H1 (cell line): Measurements from ENCODE around the gene LMNA. TPM values are rescaled to one million over a fixed set of nuclear protein-coding genes. Genes with fewer than 3 reads are reported as not detected.
A peak's percentile ranks its signal among the peaks of the same experiment; 100 is the strongest.

Source experiments
- CTCF ChIA-PET: fragments of 300-600 bp; sonication (Branson Sonifier 250); formaldehyde crosslinking; loops from one replicate; lab custom pipeline; 2021; ENCODE audit not compliant: partially characterized antibody; lab: Charles Lee
- POLR2A ChIA-PET: fragments of 300-600 bp; sonication (Branson Sonifier 250); formaldehyde crosslinking; loops from one replicate; lab custom pipeline; 2021; ENCODE audit warnings: inconsistent platforms; ENCODE audit not compliant: partially characterized antibody; lab: Charles Lee
- DNase-seq, 2 experiments: peaks; one replicate each; pipeline versions ENCODE4 v3.0.0 to v3.0.0-alpha.2; 2010 to 2022; ENCODE audit warnings: low spot score in 2 of 2, low read depth in 1 of 2, mixed read lengths in 1 of 2
- FAIRE-seq: peaks from 2 replicates; lab custom pipeline; 2011; peaks lifted over from hg19 to GRCh38; lab: Jason Lieb, UNC
- H2AFZ ChIP-seq: 2 replicates; pipeline ENCODE4 v1.8.1; 2012; ENCODE audit warnings: low read length, inconsistent platforms
- H2AK5ac ChIP-seq: 2 replicates; pipeline ENCODE4 v1.6.1; 2013; ENCODE audit warnings: low read depth, low read length
- H2BK120ac ChIP-seq: replicated peaks from 2 replicates; pipeline ENCODE3; 2013; ENCODE audit warnings: low read depth, low read length, inconsistent platforms
- H2BK12ac ChIP-seq: 2 replicates; pipeline ENCODE4 v1.6.1; 2013; ENCODE audit warnings: low read depth, low read length
- H2BK15ac ChIP-seq: 2 replicates; pipeline ENCODE4 v1.6.1; 2013; ENCODE audit warnings: low read length
- H2BK20ac ChIP-seq: 2 replicates; pipeline ENCODE4 v1.6.1; 2013; ENCODE audit warnings: low read length
- H2BK5ac ChIP-seq: 2 replicates; pipeline ENCODE4 v1.6.1; 2013; ENCODE audit warnings: low read depth, low read length
- H3K14ac ChIP-seq: 2 replicates; pipeline ENCODE4 v1.6.1; 2013; ENCODE audit warnings: inconsistent platforms; ENCODE audit not compliant: insufficient read length
- H3K18ac ChIP-seq: 2 replicates; pipeline ENCODE4 v1.6.1; 2013; ENCODE audit warnings: low read length; ENCODE audit errors: extremely low read depth
- H3K23ac ChIP-seq: 2 replicates; pipeline ENCODE4 v1.6.1; 2013; ENCODE audit warnings: inconsistent platforms; ENCODE audit not compliant: insufficient read length
- H3K23me2 ChIP-seq: 2 replicates; pipeline ENCODE4 v1.6.1; 2013; ENCODE audit warnings: low read depth, low read length
- H3K27ac ChIP-seq: 2 replicates; pipeline ENCODE4 v1.6.1; 2011; ENCODE audit warnings: low read depth, low read length, inconsistent platforms
- H3K27me3 ChIP-seq, 4 experiments: replicated peaks in 1 of 4; 1 replicate in 1 of 4; 2 replicates in 3 of 4; pipeline versions ENCODE4 v1.6.1 to v1.8.1; 2011 to 2013; ENCODE audit warnings: low read length in 3 of 4, mild to moderate bottlenecking in 3 of 4, inconsistent platforms in 2 of 4, mixed read lengths in 2 of 4, moderate library complexity in 1 of 4; ENCODE audit not compliant: control insufficient read depth in 3 of 4, insufficient read depth in 3 of 4; ENCODE audit errors: extremely low read depth in 1 of 4
- H3K36me3 ChIP-seq, 4 experiments: 2 replicates each; pipeline versions ENCODE4 v1.6.1 to v1.8.1; 2011 to 2013; ENCODE audit warnings: mild to moderate bottlenecking in 4 of 4, low read length in 3 of 4, moderate library complexity in 2 of 4, control low read depth in 1 of 4, inconsistent platforms in 1 of 4; ENCODE audit not compliant: insufficient read depth in 4 of 4, control insufficient read depth in 2 of 4
- H3K4ac ChIP-seq: replicated peaks from 2 replicates; pipeline ENCODE3; 2013; ENCODE audit warnings: low read length, low read depth, mixed read lengths, inconsistent platforms; ENCODE audit not compliant: insufficient read length
- H3K4me1 ChIP-seq, 4 experiments: replicated peaks in 1 of 4; 1 replicate in 1 of 4; 2 replicates in 3 of 4; pipeline versions ENCODE4 v1.6.1 to v1.8.1; 2011 to 2013; ENCODE audit warnings: low read length in 3 of 4, inconsistent platforms in 2 of 4, mixed read lengths in 1 of 4; ENCODE audit not compliant: insufficient read depth in 4 of 4, control insufficient read depth in 3 of 4
- H3K4me2 ChIP-seq, 2 experiments: 2 replicates each; pipeline versions ENCODE4 v1.6.1 to v1.8.1; 2011 to 2013; ENCODE audit warnings: low read depth in 2 of 2, low read length in 2 of 2, control low read depth in 1 of 2, inconsistent platforms in 1 of 2, mild to moderate bottlenecking in 1 of 2; ENCODE audit not compliant: insufficient read depth in 1 of 2
- H3K4me3 ChIP-seq, 4 experiments: fragments of 200-600, 300-600 bp in 1 of 4; sonication (generic), shearing (Covaris generic), sonication (Bioruptor Twin) in 1 of 4; 2 replicates each; pipeline versions ENCODE4 v1.5.1 to v1.8.1; 2011 to 2016; ENCODE audit warnings: low read length in 4 of 4, low read depth in 3 of 4, control low read depth in 2 of 4, inconsistent platforms in 2 of 4, mild to moderate bottlenecking in 2 of 4, mixed read lengths in 1 of 4, moderate library complexity in 1 of 4; ENCODE audit not compliant: insufficient read depth in 2 of 4; ENCODE audit errors: extremely low read depth in 1 of 4
- H3K56ac ChIP-seq: replicated peaks from 2 replicates; pipeline ENCODE3; 2013; ENCODE audit warnings: low read depth, mild to moderate bottlenecking, mixed read lengths, low read length, inconsistent platforms; ENCODE audit not compliant: insufficient read length
- H3K79me1 ChIP-seq: 2 replicates; pipeline ENCODE4 v1.6.1; 2013; ENCODE audit warnings: low read depth, low read length, control low read depth
- H3K79me2 ChIP-seq, 2 experiments: 2 replicates each; pipeline versions ENCODE4 v1.6.1 to v1.8.1; 2012 to 2013; ENCODE audit warnings: low read length in 2 of 2, mild to moderate bottlenecking in 2 of 2, inconsistent platforms in 1 of 2; ENCODE audit not compliant: insufficient read depth in 2 of 2, control insufficient read depth in 1 of 2
- H3K9ac ChIP-seq, 4 experiments: replicated peaks in 1 of 4; 1 replicate in 1 of 4; 2 replicates in 3 of 4; pipeline versions ENCODE4 v1.6.1 to v1.8.1; 2011 to 2013; ENCODE audit warnings: low read depth in 3 of 4, low read length in 3 of 4, control low read depth in 2 of 4, mild to moderate bottlenecking in 2 of 4, moderate library complexity in 2 of 4, inconsistent platforms in 1 of 4; ENCODE audit errors: extremely low read depth in 1 of 4
- H3K9me3 ChIP-seq, 2 experiments: 2 replicates each; pipeline versions ENCODE4 v1.6.1 to v1.8.1; 2012 to 2013; ENCODE audit warnings: mild to moderate bottlenecking in 2 of 2, moderate library complexity in 2 of 2, control low read depth in 1 of 2, inconsistent platforms in 1 of 2, low read depth in 1 of 2, low read length in 1 of 2, mixed read lengths in 1 of 2; ENCODE audit not compliant: insufficient read depth in 2 of 2
- H4K20me1 ChIP-seq, 2 experiments: replicated peaks in 1 of 2; 2 replicates each; pipeline versions ENCODE3 to v1.8.1; 2011 to 2013; ENCODE audit warnings: inconsistent platforms in 2 of 2, low read length in 2 of 2, mild to moderate bottlenecking in 1 of 2; ENCODE audit not compliant: insufficient read depth in 2 of 2, control insufficient read depth in 1 of 2
- H4K5ac ChIP-seq: 2 replicates; pipeline ENCODE4 v1.6.1; 2013; ENCODE audit warnings: low read length, low read depth, mixed read lengths, inconsistent platforms; ENCODE audit not compliant: insufficient read length
- H4K8ac ChIP-seq: 2 replicates; pipeline ENCODE4 v1.8.0; 2013; ENCODE audit warnings: mild to moderate bottlenecking, moderate library complexity, low read length, inconsistent platforms; ENCODE audit not compliant: insufficient read depth; ENCODE audit errors: extremely low read depth
- H4K91ac ChIP-seq: replicated peaks from 2 replicates; pipeline ENCODE3; 2013; ENCODE audit warnings: low read length, mixed read lengths, inconsistent platforms; ENCODE audit not compliant: insufficient read length
- WGBS, 2 experiments: shearing (Covaris generic) in 1 of 2; methylation state at CpG; one replicate each; pipeline versions ENCODE4 v1.1.6 to v1.1.7; 2013 to 2015; ENCODE audit warnings: low lambda C conversion rate in 2 of 2, mixed read lengths in 2 of 2, inconsistent platforms in 1 of 2, low coverage in 1 of 2, missing lambda C conversion rate in 1 of 2; ENCODE audit not compliant: insufficient replicate concordance in 2 of 2, insufficient coverage in 1 of 2, insufficient read length in 1 of 2; ENCODE audit errors: extremely low coverage in 1 of 2, missing lambda C conversion rate in 1 of 2; 5-methylcytosine and 5-hydroxymethylcytosine counted together
- polyA plus RNA-seq, 7 experiments: library from polyadenylated mRNA; depleted of rRNA in 3 of 7; stranded (reverse) in 5 of 7; unstranded in 2 of 7; fragments of >200 nt in 5 of 7; fragments of 200-250 nt in 2 of 7; gene quantifications; 1 replicate in 5 of 7; 2 replicates in 1 of 7; 4 replicates in 1 of 7; pipeline versions ENCODE4 v1.2.1 to v1.2.3, GENCODE V29; 2011 to 2013; ENCODE audit warnings: missing spikeins in 2 of 7, mixed read lengths in 2 of 7
- total RNA-seq: library from RNA; stranded (reverse); fragmentation: NEBNext Ultra II Directional; extraction: Animal tissue kit (Norgen Biotek cat#: 25700); gene quantifications from 2 replicates; pipeline ENCODE4 v1.2.1, GENCODE V29; 2021

The LMNA gene
- total and polyA plus RNA-seq, 2 of the 8 experiments (the other 6 are each of a cell fraction or from before 2014, with no cell fraction given), result 25.8 to 46.8 TPM

- H3K79me1 ChIP-seq, result peaks cover 15% of the 10 kb centered on the region
- H3K79me2 ChIP-seq, result peaks cover 2 to 29% of the 10 kb centered on the region in 2 experiments
- H3K36me3 ChIP-seq, result peaks cover 4 to 31% (median 10%) of the 10 kb centered on the region in 4 experiments; a peak in 7 of 8 replicates
- H3K9me3 ChIP-seq, result no peaks in the 10 kb centered on the region
- H3K9ac ChIP-seq, result no peak overlapping the region
- ChIA-PET CTCF (interaction anchor here (0.8 to 1.8 kb wide), 10 partner anchors 8 to 83 kb away, joined by 3 to 6 read pairs (median 4); no protein-coding TSS in a partner anchor), POLR2A (interaction anchor here (0.5 to 9.7 kb wide), 18 partner anchors 8 to 537 kb away, joined by 3 to 88 read pairs (median 4); partner anchors contain the start of genes ARHGEF2, LAMTOR2, LMNA and MEX3A)
- no peak overlapping the region; the same call in 1 of the 2 replicates for H3K18ac ChIP-seq
- peaks cover 6 to 20% of the 10 kb centered on the region in 2 experiments for H4K20me1 ChIP-seq
- DNase-seq (no peak), FAIRE-seq (no peak)
- H3K4me1 ChIP-seq, result peaks cover 24 to 53% (median 43%) of the 10 kb centered on the region in 4 experiments
- peak overlapping the region; percentile 88; the same call in 1 of the 2 replicates for H2BK15ac ChIP-seq
- peak overlapping the region; percentile 12 to 17; a peak in 1 of 4 replicates for H3K4me2 ChIP-seq
- 0% methylated on average over 1 of the region's 1 CpG; no CpG with 5 or more reads in 1 of the 2 experiments for WGBS, 2 experiments
- H3K27me3 ChIP-seq, result no peaks in the 10 kb centered on the region
- peak overlapping the region; percentile 86; the same call in 1 of the 2 replicates for H2BK20ac ChIP-seq
- no peak overlapping the region for H3K27ac ChIP-seq
- no peak overlapping the region for H2AFZ ChIP-seq
- no peak overlapping the region for H2BK120ac ChIP-seq
- H3K23me2 ChIP-seq, result peaks cover 1% of the 10 kb centered on the region; the same call in 1 of the 2 replicates
- H3K14ac ChIP-seq, result no peak overlapping the region
- no peak overlapping the region for H3K56ac ChIP-seq
- H4K91ac ChIP-seq, result no peak overlapping the region
- H3K4ac ChIP-seq, result no peak overlapping the region
- H2BK5ac ChIP-seq, result peak overlapping the region; percentile 35
- peak overlapping the region; percentile 75; the same call in 1 of the 2 replicates for H2BK12ac ChIP-seq
- H3K4me3 ChIP-seq, result no peak overlapping the region
- H3K23ac ChIP-seq, result no peak overlapping the region
- peak overlapping the region; percentile 24; the same call in 1 of the 2 replicates for H2AK5ac ChIP-seq
- H4K8ac ChIP-seq, result no peak overlapping the region
- no peak overlapping the region for H4K5ac ChIP-seq
These were observed 41.3 kb upstream of the LMNA start for GRCh38 chr1:156073110-156073687.
